Kidney epithelial cell (primary cell): ENCODE results near the gene CCDC7. TPM values are rescaled to one million over a fixed set of nuclear protein-coding genes. Genes with fewer than 3 reads are reported as not detected.
"Not testable (repeated sequence)": the region's sequence is repeated elsewhere in the genome, so short reads cannot be mapped to it uniquely, and the experiment has no call there.

ENCODE experiments used
- DNase-seq: peaks from one replicate; pipeline ENCODE4 v3.0.0-alpha.2; 2010; ENCODE audit warnings: low read depth
- H3K27me3 ChIP-seq: 2 replicates; pipeline ENCODE4 v1.6.0; 2011; ENCODE audit warnings: low read length; ENCODE audit not compliant: control insufficient read depth, insufficient read depth
- H3K36me3 ChIP-seq: 2 replicates; pipeline ENCODE4 v1.5.1; 2011; ENCODE audit warnings: low read length; ENCODE audit not compliant: control insufficient read depth, insufficient read depth
- H3K4me3 ChIP-seq: 2 replicates; pipeline ENCODE4 v1.5.1; 2011; ENCODE audit warnings: low read depth, mild to moderate bottlenecking, control low read depth, low read length
- total RNA-seq: library from RNA; depleted of rRNA; stranded (reverse); fragments of >200 nt; gene quantifications from 2 replicates; pipeline ENCODE4 v1.2.3, GENCODE V29; 2015
- TF ChIP-seq, protein P1 (sequence below): IDR thresholded peaks from 2 replicates; pipeline ENCODE4 v1.5.1; 2011; ENCODE audit warnings: mild to moderate bottlenecking, moderate library complexity, low read length, control low read depth, inconsistent platforms; ENCODE audit not compliant: insufficient read depth, poor library complexity, severe bottlenecking

Gene CCDC7
- total RNA-seq, 1 donor from 2014 or later = 2.7 TPM

DNA sequence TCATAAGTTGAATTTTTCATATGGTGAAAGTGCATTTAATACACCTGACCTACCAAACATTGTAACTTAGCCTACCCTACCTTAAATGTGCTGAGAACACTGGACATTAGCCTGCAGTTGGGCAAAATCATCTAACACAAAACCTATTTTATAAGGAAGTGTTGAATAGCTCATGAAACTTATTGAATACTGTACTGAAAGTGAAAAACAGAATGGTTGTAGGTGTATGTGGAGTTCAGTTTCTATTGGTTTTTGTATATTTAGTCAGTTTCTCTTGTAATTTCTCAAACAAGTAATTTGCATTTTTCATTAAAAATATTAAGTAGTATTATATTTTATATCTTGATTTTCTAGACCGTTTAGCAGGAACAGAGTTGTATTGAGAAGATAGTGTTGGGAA lies 15.3 kb downstream of the CCDC7 start:
- Histone ChIP-seq H3K36me3 (no peaks in the 10 kb centered on the region), H3K4me3 (no peak overlapping the region), H3K27me3 (no peaks in the 10 kb centered on the region)
- DNase-seq = no peak
- TF ChIP-seq, protein P1, sequence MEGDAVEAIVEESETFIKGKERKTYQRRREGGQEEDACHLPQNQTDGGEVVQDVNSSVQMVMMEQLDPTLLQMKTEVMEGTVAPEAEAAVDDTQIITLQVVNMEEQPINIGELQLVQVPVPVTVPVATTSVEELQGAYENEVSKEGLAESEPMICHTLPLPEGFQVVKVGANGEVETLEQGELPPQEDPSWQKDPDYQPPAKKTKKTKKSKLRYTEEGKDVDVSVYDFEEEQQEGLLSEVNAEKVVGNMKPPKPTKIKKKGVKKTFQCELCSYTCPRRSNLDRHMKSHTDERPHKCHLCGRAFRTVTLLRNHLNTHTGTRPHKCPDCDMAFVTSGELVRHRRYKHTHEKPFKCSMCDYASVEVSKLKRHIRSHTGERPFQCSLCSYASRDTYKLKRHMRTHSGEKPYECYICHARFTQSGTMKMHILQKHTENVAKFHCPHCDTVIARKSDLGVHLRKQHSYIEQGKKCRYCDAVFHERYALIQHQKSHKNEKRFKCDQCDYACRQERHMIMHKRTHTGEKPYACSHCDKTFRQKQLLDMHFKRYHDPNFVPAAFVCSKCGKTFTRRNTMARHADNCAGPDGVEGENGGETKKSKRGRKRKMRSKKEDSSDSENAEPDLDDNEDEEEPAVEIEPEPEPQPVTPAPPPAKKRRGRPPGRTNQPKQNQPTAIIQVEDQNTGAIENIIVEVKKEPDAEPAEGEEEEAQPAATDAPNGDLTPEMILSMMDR = no peak

DNA sequence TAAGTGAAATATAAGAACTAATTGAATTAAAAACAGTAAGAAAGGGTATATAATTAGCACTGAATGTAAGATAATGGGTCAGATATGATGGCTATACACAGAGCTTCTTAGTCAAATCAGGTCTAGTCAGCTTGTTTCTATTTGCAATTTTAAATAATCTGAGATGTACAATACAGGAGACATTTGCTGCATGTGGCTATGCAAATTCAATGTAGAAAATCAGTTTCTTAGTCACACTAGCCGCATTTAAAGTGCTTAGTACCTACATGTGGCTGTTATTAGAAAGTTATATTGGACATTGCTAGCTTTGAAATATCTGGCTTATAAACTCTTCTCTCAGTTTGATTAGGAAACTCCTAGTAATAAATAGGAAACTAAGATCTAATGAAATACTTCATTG lies 25.3 kb downstream of the CCDC7 start:
- Histone ChIP-seq H3K36me3 (no peaks in the 10 kb centered on the region), H3K4me3 (no peak overlapping the region), H3K27me3 (no peaks in the 10 kb centered on the region)
- TF ChIP-seq, protein P1 = no peak
- DNase-seq = no peak

GRCh38 chr10:32477499-32477898 lies 31.6 kb downstream of the CCDC7 start:
- H3K27me3 ChIP-seq = no peaks in the 10 kb centered on the region
- TF ChIP-seq, protein P1 = no peak
- H3K36me3 ChIP-seq = no peaks in the 10 kb centered on the region
- no peak overlapping the region for H3K4me3 ChIP-seq
- DNase-seq = no peak

- Histone ChIP-seq H3K27me3 (no peaks in the 10 kb centered on the region), H3K36me3 (no peaks in the 10 kb centered on the region), H3K4me3 (no peak overlapping the region)
- TF ChIP-seq, protein P1 = no peak
- no peak for DNase-seq
Observed at GRCh38 chr10:32481606-32482005, 35.7 kb downstream of the CCDC7 start.

GRCh38 chr10:32483019-32483502 lies 37.1 kb downstream of the CCDC7 start:
- not testable (repeated sequence) for H3K4me3 ChIP-seq, H3K36me3 ChIP-seq, DNase-seq, H3K27me3 ChIP-seq

- not testable (repeated sequence) for H3K4me3 ChIP-seq, H3K36me3 ChIP-seq, DNase-seq, H3K27me3 ChIP-seq
Observed at GRCh38 chr10:32488038-32488437, 42.1 kb downstream of the CCDC7 start.

GRCh38 chr10:32489158-32489557 lies 43.2 kb downstream of the CCDC7 start:
- Histone ChIP-seq H3K36me3 (no peaks in the 10 kb centered on the region), H3K27me3 (no peaks in the 10 kb centered on the region), H3K4me3 (no peak overlapping the region)
- TF ChIP-seq, protein P1 = no peak
- no peak for DNase-seq
